Tibial nerve (tissue), 3 donors: ENCODE results near the gene SLC2A6.

ENCODE experiments used
- CTCF ChIP-seq, 5 experiments: fragments of 200-600 bp in 3 of 5; fragments of 450-650 bp in 2 of 5; sonication (generic) in 3 of 5; IDR thresholded peaks; one replicate each; pipeline ENCODE4 v1.5.1; 2016 to 2019; ENCODE audit warnings: antibody characterized with exemption in 5 of 5, mild to moderate bottlenecking in 3 of 5, moderate library complexity in 2 of 5
- POLR2A ChIP-seq, 2 donors: fragments of 450-650 bp; IDR thresholded peaks; one replicate each; pipeline ENCODE4 v1.6.1; 2017; ENCODE audit warnings: antibody characterized with exemption in 2 of 2, mild to moderate bottlenecking in 2 of 2, moderate library complexity in 2 of 2

- TF ChIP-seq POLR2A (IDR thresholded peaks at IDR 0.05) = no peak
- TF ChIP-seq CTCF (IDR thresholded peaks at IDR 0.05) = no peak
Observed at GRCh38 chr9:133512253-133513213, 33.6 kb upstream of the SLC2A6 start.
